ENCODE results near the gene WDR86. TPM values are rescaled to one million over a fixed set of nuclear protein-coding genes. Genes with fewer than 3 reads are reported as not detected.

The WDR86 gene
- polyA plus RNA-seq, 6 donors from 2014 or later = 1.4 to 3.5 (median 1.9) TPM

- DNase-seq (no peak), ATAC-seq (ENCODE audit: low read depth in 2 of 2) (no peak)
- H3K27ac Mint-ChIP-seq = no peak overlapping the region
- peaks cover 0 to 6% (median 2%) of the 10 kb centered on the region in 3 donors for H3K4me1 Mint-ChIP-seq
- H3K9me3 Mint-ChIP-seq = peaks cover 0 to 31% (median 19%) of the 10 kb centered on the region in 7 donors
- H3K27me3 Mint-ChIP-seq = peaks cover 46 to 73% (median 68%) of the 10 kb centered on the region in 3 donors
- H3K36me3 Mint-ChIP-seq = peaks cover 0 to 17% of the 10 kb centered on the region in 2 donors
- H3K4me3 Mint-ChIP-seq = peak overlapping the region in 1 of 8 donors; percentile 30
These were observed 6.5 kb upstream of the WDR86 start for GRCh38 chr7:151416112-151416940.

DNA sequence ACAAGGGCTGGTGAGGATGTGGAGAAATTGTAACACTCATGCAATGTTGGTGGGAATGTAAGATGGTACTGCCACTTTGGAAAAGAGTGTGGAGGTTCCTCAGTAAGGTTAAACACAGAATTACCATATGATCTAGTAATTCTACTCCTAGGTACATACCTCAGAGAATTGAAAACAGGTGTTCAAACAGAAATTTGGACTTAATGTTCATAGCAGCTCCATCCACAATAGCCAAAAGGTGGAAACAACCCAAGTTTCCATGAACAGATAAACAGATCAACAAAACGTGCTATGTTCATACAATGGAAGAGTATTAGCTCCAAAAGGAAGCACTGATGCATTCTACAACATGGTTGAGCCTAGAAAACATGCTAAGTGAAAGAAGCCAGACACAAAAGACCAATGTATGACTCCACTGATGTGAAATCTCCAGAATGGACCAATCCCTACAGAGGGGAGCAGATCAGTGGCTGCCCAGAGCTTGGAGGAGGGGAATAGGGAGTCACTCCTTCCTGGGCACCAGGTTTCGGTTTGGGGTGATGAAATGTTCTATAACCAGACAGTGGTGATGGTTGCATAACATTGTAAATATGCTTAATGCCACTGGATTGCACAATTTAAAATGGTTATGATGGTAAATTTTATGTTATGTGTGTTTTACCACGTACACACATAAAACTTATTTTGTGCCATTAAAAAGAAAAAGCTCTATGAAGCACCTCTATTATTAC is 5.7 kb upstream of the WDR86 start:
- Mint-ChIP-seq H3K4me3 (no peak overlapping the region), H3K9me3 (peaks cover 0 to 28% (median 17%) of the 10 kb centered on the region in 7 donors), H3K36me3 (peaks cover 0 to 12% of the 10 kb centered on the region in 2 donors), H3K27ac (peak overlapping the region in 1 of 6 donors; percentile 70), H3K27me3 (peaks cover 52 to 73% (median 68%) of the 10 kb centered on the region in 3 donors), H3K4me1 (peaks cover 7 to 14% (median 9%) of the 10 kb centered on the region in 3 donors)
- DNase-seq = no peak
- no peak for ATAC-seq (ENCODE audit: low read depth in 2 of 2)

- no peak for ATAC-seq (ENCODE audit: low read depth in 2 of 2)
- peaks cover 57 to 79% (median 66%) of the 10 kb centered on the region in 3 donors for H3K27me3 Mint-ChIP-seq
- H3K9me3 Mint-ChIP-seq = peaks cover 0 to 15% (median 3%) of the 10 kb centered on the region in 7 donors
- no peak overlapping the region for H3K4me3 Mint-ChIP-seq
- peaks cover 14 to 23% (median 22%) of the 10 kb centered on the region in 3 donors for H3K4me1 Mint-ChIP-seq
- H3K36me3 Mint-ChIP-seq = peaks cover 0 to 5% of the 10 kb centered on the region in 2 donors
- DNase-seq = no peak
- H3K27ac Mint-ChIP-seq = peak overlapping the region in 2 of 6 donors; percentile 5 to 45
These were observed 3.4 kb upstream of the WDR86 start for GRCh38 chr7:151413241-151413640.

DNA sequence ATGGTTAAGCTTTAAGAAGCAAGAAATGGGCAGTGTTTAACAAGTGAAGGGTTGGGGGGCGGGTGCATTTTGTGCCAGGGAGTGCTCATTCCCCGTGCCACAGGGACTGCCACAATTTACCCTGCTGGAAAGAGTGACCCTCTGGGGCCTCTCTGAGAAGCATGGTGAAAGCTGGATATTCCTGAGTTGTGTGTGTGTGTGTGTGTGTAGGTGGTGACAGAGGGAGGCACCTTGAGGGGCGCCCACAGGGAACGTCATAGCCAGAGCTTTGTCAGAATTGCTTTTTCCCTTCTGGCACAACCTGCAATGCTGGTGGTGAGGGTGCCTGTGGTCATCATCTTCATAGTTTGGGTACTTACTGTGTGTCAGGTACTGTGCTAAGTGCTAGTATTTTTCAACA is 2.5 kb upstream of the WDR86 start:
- Mint-ChIP-seq H3K4me3 (no peak overlapping the region), H3K36me3 (no peaks in the 10 kb centered on the region), H3K4me1 (peaks cover 14 to 23% (median 22%) of the 10 kb centered on the region in 3 donors), H3K9me3 (peaks cover 0 to 6% (median 0%) of the 10 kb centered on the region in 7 donors), H3K27me3 (peaks cover 60 to 75% (median 60%) of the 10 kb centered on the region in 3 donors), H3K27ac (peak overlapping the region in 3 of 6 donors; percentile 48 to 93 (median 85))
- no peak for ATAC-seq (ENCODE audit: low read depth in 2 of 2)
- DNase-seq = no peak

- peak overlapping the region in 4 of 6 donors; percentile 18 to 95 (median 71) for H3K27ac Mint-ChIP-seq
- peak overlapping the region in 6 of 8 donors; percentile 4 to 83 (median 52) for H3K4me3 Mint-ChIP-seq
- H3K27me3 Mint-ChIP-seq = peaks cover 53 to 67% (median 65%) of the 10 kb centered on the region in 3 donors
- peaks cover 0 to 2% (median 0%) of the 10 kb centered on the region in 7 donors for H3K9me3 Mint-ChIP-seq
- peaks cover 14 to 23% (median 22%) of the 10 kb centered on the region in 3 donors for H3K4me1 Mint-ChIP-seq
- no peaks in the 10 kb centered on the region for H3K36me3 Mint-ChIP-seq
- DNase-seq (peak; percentile 44), ATAC-seq (ENCODE audit: low read depth in 2 of 2) (peak; percentile 5 to 7)
These were observed 1.7 kb upstream of the WDR86 start for GRCh38 chr7:151411551-151411950.

DNA sequence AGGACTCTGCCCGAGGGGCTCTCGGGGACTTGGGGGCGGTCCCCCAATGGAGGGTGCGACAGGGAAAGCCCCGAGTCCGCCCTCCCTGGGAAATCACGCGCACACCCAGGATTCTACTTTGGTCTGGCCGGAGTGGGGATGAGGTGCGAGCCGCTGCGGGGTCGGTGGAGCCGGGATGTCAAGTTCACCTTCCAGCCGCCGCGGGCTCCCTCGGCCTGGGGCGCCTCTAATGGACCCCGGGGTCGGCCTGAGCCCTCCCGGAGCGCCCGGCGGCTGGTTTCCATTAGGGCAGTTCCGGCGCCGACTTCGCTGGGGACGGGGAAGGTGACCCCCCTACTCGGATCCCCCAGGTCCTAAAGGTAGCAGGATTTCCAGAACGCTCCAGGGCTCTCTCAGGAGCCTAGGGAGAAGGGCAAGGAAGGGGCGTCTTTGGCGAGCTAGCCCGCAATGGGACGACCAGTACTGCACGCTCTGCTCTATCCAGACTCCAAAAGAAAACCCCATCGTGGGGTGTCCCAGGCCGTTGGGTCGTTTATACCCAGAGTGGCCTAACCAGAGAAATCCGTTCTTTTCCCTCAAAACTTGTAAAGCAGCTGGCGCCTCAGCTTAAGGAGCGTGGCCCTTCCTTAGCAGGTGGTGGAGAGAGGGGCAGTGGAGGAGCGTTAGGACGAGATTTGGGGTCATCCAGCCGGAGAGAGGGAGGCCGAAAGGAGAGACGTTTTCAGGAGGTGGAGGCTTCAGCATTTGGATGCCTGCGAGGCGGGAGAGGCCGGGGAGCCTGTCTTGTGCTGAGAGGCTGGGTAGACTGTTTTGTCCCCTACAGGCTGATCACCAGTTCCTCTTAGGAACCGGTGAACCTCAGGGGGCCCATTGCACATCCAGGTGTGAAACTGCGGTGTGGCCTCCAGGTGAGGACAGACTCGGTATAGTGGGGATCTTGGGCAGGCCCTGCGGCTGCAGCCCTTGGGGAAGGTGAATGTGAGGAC is 860 bp upstream of the WDR86 start:
- H3K27me3 Mint-ChIP-seq = peaks cover 49 to 64% (median 60%) of the 10 kb centered on the region in 3 donors
- H3K36me3 Mint-ChIP-seq = no peaks in the 10 kb centered on the region
- H3K27ac Mint-ChIP-seq = peak overlapping the region in 5 of 6 donors; percentile 48 to 95 (median 94)
- no peak for ATAC-seq (ENCODE audit: low read depth in 2 of 2)
- peaks cover 0 to 2% (median 0%) of the 10 kb centered on the region in 7 donors for H3K9me3 Mint-ChIP-seq
- peaks cover 14 to 23% (median 22%) of the 10 kb centered on the region in 3 donors for H3K4me1 Mint-ChIP-seq
- no peak for DNase-seq
- peak overlapping the region; percentile 4 to 85 (median 64) for H3K4me3 Mint-ChIP-seq

DNA sequence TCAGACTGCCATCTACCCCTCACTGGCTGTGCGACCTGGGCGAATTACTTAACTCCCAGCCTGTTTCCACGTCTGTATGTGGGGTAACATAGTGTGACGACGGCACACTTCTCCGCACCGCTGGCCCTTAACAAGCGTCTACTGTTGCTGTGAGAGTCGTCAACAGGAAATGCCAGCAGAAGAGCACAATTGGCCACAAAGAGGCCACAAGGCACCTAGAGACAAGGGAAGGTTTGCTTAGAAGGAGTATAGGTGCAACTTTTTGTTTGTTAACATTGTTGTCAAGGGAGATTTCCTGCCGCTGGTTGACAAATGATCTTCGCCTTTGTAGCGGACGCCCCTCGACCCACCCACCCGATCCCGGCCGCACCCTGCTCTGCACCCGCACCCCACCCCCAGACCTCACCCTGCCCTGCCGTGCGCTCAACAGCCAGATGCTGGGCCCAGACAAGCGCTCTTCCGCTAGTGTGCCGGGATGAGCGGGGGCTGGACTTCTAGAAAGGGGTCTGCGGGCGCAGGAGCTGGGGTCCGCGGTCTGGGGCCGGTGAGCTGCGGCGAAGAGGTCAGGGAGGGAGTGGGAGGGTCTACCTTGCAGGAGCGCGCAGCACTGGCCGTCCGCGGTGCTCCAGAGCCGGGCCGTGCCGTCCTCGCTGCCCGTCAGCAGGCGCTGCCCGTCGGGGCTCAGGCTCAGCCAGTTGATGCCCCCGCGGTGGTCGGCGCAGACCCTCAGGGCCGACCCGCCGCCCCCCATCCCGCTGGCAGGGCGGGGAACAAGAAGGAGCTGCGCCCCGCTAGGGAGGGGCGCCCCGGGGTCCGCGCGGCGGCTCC is 785 bp downstream of the WDR86 start:
- Mint-ChIP-seq H3K27ac (peak overlapping the region; percentile 87 to 94 (median 90)), H3K36me3 (no peaks in the 10 kb centered on the region), H3K9me3 (no peaks in the 10 kb centered on the region), H3K27me3 (peaks cover 36 to 51% (median 48%) of the 10 kb centered on the region in 3 donors), H3K4me1 (peaks cover 14 to 23% (median 22%) of the 10 kb centered on the region in 3 donors), H3K4me3 (peak overlapping the region; percentile 31 to 88 (median 67))
- ATAC-seq (ENCODE audit: low read depth in 2 of 2) (peak; percentile 79 to 80), DNase-seq (peak; percentile 72)

DNA sequence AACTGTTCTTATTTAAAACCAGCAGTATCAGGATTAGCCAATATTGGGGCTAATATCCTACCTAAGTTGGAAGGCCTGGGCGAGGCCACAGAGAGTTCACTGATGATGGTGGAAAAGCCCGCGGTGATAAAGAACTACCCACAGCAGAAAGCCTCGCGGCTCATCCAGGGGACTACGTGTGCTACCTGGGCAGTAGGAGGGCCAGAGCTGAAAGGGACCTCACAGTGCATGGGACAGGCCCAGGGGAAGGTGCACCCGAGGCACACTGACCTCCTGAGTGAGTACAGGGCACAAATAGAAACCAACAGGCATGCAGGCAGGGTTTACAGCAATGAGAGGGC is 1.4 kb downstream of the WDR86 start:
- DNase-seq (no peak), ATAC-seq (ENCODE audit: low read depth in 2 of 2) (no peak)
- peak overlapping the region; percentile 58 to 94 (median 90) for H3K27ac Mint-ChIP-seq
- peaks cover 14 to 23% (median 22%) of the 10 kb centered on the region in 3 donors for H3K4me1 Mint-ChIP-seq
- no peaks in the 10 kb centered on the region for H3K9me3 Mint-ChIP-seq
- peak overlapping the region in 7 of 8 donors; percentile 58 to 88 (median 69) for H3K4me3 Mint-ChIP-seq
- H3K36me3 Mint-ChIP-seq = no peaks in the 10 kb centered on the region
- H3K27me3 Mint-ChIP-seq = peaks cover 31 to 47% (median 42%) of the 10 kb centered on the region in 3 donors

DNA sequence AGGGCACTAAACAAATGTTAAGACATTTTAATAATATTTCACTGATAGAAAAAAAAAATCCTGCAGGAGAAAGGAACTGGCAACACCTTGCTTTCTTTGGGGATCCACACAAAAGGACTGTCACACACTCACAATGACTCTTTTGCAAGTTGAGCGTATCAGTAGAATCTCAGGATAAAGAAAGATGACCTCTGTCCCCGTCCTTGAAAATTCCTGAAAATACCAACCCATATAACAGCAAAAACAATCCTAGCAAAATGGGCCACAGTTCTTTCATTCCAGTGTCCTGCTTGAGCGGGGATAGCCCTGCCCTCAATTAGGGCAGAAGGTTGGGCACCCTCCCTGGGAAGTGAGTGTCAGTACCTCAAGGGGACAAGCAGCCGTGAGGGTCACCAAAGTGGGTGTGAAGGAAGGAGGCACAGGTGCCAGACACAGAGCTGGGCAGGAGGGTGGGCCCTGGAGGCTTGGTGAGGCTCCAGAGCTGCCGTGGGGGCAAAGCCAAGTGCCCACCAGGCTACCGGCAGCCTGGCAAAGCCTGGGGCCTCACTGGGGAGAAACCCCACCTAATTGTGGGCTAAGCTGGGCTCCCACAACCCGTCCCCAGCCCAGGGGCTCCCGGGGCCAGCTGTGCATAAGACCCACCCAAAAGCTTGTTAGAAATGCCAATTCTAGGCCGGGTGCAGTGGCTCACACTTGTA is 2.8 kb downstream of the WDR86 start:
- Mint-ChIP-seq H3K27ac (peak overlapping the region in 4 of 6 donors; percentile 59 to 89 (median 76)), H3K4me1 (peaks cover 14 to 23% (median 22%) of the 10 kb centered on the region in 3 donors)

GRCh38 chr7:151406051-151406875 is 3.6 kb downstream of the WDR86 start:
- DNase-seq = no peak
- peaks cover 9 to 26% (median 21%) of the 10 kb centered on the region in 3 donors for H3K27me3 Mint-ChIP-seq
- ATAC-seq (ENCODE audit: low read depth in 2 of 2) = no peak
- H3K36me3 Mint-ChIP-seq = no peaks in the 10 kb centered on the region
- no peaks in the 10 kb centered on the region for H3K9me3 Mint-ChIP-seq
- peaks cover 16 to 23% (median 19%) of the 10 kb centered on the region in 3 donors for H3K4me1 Mint-ChIP-seq
- peak overlapping the region in 3 of 6 donors; percentile 4 to 59 (median 54) for H3K27ac Mint-ChIP-seq
- H3K4me3 Mint-ChIP-seq = peak overlapping the region in 1 of 8 donors; percentile 44

More for the DNA sequence above, 2.8 kb downstream of the WDR86 start:
- no peaks in the 10 kb centered on the region for H3K36me3 Mint-ChIP-seq
- DNase-seq (no peak), ATAC-seq (ENCODE audit: low read depth in 2 of 2) (no peak)
- H3K4me3 Mint-ChIP-seq = peak overlapping the region in 2 of 8 donors; percentile 44 to 54
- no peaks in the 10 kb centered on the region for H3K9me3 Mint-ChIP-seq
- peaks cover 16 to 34% (median 28%) of the 10 kb centered on the region in 3 donors for H3K27me3 Mint-ChIP-seq

All from naive B cell (primary cell).